GM19025 (cell line): ENCODE measurements around the gene PFKL.
"Not testable (repeated sequence)": the region's sequence is repeated elsewhere in the genome, so short reads cannot be mapped to it uniquely, and the experiment has no call there.

Source experiments
- ATAC-seq: cut with Tn5 transposase; IDR thresholded peaks from one replicate; pipeline ENCODE4 v1.9.1; 2021; ENCODE audit warnings: mild to moderate bottlenecking, low read depth, moderate library complexity; ENCODE audit not compliant: unreplicated experiment

PFKL gene

GRCh38 chr21:44354775-44355771 lies 55.2 kb downstream of the PFKL start:
- ATAC-seq: no peak

- ATAC-seq: no peak
Observed at GRCh38 chr21:44356160-44356559, 56.3 kb downstream of the PFKL start.

GRCh38 chr21:44356636-44357035 lies 56.8 kb downstream of the PFKL start:
- ATAC-seq: no peak

GRCh38 chr21:44357064-44357837 lies 57.4 kb downstream of the PFKL start:
- ATAC-seq: no peak

GRCh38 chr21:44359396-44359795 lies 59.5 kb downstream of the PFKL start:
- ATAC-seq: no peak

- no peak for ATAC-seq
Observed at GRCh38 chr21:44360159-44360558, 60.3 kb downstream of the PFKL start.

- not testable (repeated sequence) for ATAC-seq
Observed at GRCh38 chr21:44361903-44362302, 62.0 kb downstream of the PFKL start.

- no peak for ATAC-seq
Observed at GRCh38 chr21:44363278-44363677, 63.4 kb downstream of the PFKL start.

GRCh38 chr21:44364151-44365053 lies 64.5 kb downstream of the PFKL start:
- ATAC-seq: no peak

- ATAC-seq: no peak
Observed at GRCh38 chr21:44365251-44365966, 65.6 kb downstream of the PFKL start.

- no peak for ATAC-seq
Observed at GRCh38 chr21:44365967-44366585, 66.2 kb downstream of the PFKL start.

GRCh38 chr21:44366586-44367211 lies 66.8 kb downstream of the PFKL start:
- no peak for ATAC-seq

GRCh38 chr21:44368711-44369446 lies 69.0 kb downstream of the PFKL start:
- ATAC-seq: no peak

GRCh38 chr21:44370027-44370735 lies 70.3 kb downstream of the PFKL start:
- ATAC-seq: no peak

GRCh38 chr21:44370786-44371410 lies 71.0 kb downstream of the PFKL start:
- no peak for ATAC-seq

- no peak for ATAC-seq
Observed at GRCh38 chr21:44371596-44371995, 71.7 kb downstream of the PFKL start.

GRCh38 chr21:44372616-44373015 lies 72.8 kb downstream of the PFKL start:
- ATAC-seq: no peak
